Panc1 (cell line): Measurements from ENCODE around the gene KNCN.

Experiments used
- CTCF ChIP-seq: fragments of 450-650 bp; IDR thresholded peaks from 2 replicates; pipeline ENCODE4 v1.5.1; 2017; ENCODE audit warnings: mild to moderate bottlenecking
- POLR2AphosphoS5 ChIP-seq: IDR thresholded peaks from 2 replicates; pipeline ENCODE4 v1.6.1; 2012; ENCODE audit warnings: mild to moderate bottlenecking, low read depth, low read length, moderate library complexity
- REST ChIP-seq, 2 experiments: IDR thresholded peaks; 2 replicates each; pipeline ENCODE4 v1.6.1; 2011 to 2012; ENCODE audit warnings: low read depth in 2 of 2, control low read depth in 1 of 2, low read length in 1 of 2, mild to moderate bottlenecking in 1 of 2, moderate library complexity in 1 of 2; ENCODE audit not compliant: insufficient read depth in 1 of 2

GRCh38 chr1:46530791-46531409 lies 20.5 kb downstream of the KNCN start:
- TF ChIP-seq CTCF (peak; percentile 30), POLR2AphosphoS5 (no peak), REST (IDR thresholded peaks at IDR 0.05; ENCODE audit: insufficient read depth in 1 of 2, low read depth in 2 of 2, low read length in 1 of 2) (no peak)
